ENCODE measurements around the gene BANP.

BANP gene

DNA sequence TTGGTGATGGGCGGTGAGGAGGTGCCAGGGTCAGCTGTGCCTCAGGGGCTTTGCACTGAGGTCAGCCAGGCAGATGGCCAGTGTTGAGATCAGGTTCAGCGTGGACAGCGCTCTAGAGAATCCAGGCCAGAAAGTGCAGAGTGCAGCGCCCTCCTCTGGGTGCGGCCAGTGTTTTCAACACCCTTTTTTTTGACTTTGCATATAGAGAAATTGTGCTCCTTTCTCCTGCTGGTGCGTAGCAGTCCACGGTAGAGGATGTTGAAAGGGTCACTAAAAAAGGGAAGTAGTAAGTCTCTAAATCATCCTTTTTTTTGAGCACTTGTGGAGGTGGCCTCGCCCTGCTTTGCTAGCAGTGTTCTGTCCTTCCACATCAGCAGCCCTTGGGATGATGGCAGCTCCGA, 53.9 kb downstream of the BANP start:
- H3K27ac ChIP-seq: no peak overlapping the region
- no peak for TF ChIP-seq ZFX (IDR thresholded peaks at IDR 0.05)
- TF ChIP-seq, protein P1, sequence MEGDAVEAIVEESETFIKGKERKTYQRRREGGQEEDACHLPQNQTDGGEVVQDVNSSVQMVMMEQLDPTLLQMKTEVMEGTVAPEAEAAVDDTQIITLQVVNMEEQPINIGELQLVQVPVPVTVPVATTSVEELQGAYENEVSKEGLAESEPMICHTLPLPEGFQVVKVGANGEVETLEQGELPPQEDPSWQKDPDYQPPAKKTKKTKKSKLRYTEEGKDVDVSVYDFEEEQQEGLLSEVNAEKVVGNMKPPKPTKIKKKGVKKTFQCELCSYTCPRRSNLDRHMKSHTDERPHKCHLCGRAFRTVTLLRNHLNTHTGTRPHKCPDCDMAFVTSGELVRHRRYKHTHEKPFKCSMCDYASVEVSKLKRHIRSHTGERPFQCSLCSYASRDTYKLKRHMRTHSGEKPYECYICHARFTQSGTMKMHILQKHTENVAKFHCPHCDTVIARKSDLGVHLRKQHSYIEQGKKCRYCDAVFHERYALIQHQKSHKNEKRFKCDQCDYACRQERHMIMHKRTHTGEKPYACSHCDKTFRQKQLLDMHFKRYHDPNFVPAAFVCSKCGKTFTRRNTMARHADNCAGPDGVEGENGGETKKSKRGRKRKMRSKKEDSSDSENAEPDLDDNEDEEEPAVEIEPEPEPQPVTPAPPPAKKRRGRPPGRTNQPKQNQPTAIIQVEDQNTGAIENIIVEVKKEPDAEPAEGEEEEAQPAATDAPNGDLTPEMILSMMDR (conservative IDR thresholded peaks at IDR 0.05): no peak

DNA sequence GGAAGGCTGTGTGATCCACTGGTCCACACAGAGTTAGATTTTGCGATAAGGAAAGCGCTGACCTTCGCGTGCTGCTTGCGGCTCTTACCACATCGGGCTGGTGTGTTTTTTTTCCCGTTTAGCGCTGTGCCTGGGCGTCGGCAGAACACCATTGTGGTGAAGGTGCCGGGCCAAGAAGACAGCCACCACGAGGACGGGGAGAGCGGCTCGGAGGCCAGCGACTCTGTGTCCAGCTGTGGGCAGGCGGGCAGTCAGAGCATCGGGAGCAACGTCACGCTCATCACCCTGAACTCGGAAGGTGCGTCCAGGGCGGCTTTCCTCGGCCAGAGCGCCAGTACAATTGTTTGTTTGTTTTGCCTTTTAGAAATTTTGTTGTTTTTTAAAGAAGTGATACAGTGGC, 54.7 kb downstream of the BANP start:
- TF ChIP-seq ZFX (IDR thresholded peaks at IDR 0.05): no peak
- TF ChIP-seq, protein P1 (conservative IDR thresholded peaks at IDR 0.05): no peak
- no peak overlapping the region for H3K27ac ChIP-seq

DNA sequence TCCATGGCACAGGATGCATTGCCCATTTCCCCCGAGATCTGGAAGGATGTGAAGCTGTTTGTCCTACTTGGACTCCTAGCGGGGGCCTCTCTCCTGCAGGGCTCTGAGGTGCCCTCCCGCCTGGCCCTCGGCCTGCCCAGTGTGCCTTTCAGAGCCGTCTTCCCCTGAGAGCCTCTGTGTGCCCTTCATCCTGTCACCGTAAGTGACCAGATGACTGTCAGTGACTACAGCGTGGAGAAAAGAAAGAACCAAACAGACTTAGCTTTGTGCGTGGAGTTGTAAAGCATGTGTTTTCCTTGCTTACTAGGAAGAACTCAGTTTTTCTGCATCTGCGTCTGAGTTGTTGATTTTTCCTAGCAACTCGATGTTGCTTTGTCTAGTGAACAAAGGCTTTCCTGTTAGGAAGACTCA, 56.1 kb downstream of the BANP start:
- no peak for TF ChIP-seq ZFX (IDR thresholded peaks at IDR 0.05)
- TF ChIP-seq, protein P1 (conservative IDR thresholded peaks at IDR 0.05): no peak
- no peak overlapping the region for H3K27ac ChIP-seq

DNA sequence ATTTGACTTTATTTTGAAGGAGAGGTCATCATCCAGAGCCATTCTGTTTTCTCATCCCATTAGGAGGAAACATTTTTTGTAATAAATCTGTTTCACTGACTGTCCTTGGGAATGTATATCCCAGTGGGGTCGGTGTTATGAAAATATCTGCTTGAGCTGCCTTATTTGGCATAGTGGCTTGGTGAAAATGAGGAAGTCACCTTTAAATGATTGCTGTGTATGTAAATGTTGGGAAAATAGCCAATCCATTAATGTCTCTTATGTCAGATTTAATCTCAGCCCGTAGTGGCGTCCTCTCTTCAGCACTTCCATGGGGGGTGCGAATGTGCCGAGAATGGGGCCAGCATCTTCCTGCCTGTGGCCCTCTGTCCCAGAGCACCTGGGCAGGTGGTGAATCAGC, 57.6 kb downstream of the BANP start:
- H3K27ac ChIP-seq: no peak overlapping the region
- TF ChIP-seq, protein P1 (conservative IDR thresholded peaks at IDR 0.05): no peak
- TF ChIP-seq ZFX (IDR thresholded peaks at IDR 0.05): no peak

DNA sequence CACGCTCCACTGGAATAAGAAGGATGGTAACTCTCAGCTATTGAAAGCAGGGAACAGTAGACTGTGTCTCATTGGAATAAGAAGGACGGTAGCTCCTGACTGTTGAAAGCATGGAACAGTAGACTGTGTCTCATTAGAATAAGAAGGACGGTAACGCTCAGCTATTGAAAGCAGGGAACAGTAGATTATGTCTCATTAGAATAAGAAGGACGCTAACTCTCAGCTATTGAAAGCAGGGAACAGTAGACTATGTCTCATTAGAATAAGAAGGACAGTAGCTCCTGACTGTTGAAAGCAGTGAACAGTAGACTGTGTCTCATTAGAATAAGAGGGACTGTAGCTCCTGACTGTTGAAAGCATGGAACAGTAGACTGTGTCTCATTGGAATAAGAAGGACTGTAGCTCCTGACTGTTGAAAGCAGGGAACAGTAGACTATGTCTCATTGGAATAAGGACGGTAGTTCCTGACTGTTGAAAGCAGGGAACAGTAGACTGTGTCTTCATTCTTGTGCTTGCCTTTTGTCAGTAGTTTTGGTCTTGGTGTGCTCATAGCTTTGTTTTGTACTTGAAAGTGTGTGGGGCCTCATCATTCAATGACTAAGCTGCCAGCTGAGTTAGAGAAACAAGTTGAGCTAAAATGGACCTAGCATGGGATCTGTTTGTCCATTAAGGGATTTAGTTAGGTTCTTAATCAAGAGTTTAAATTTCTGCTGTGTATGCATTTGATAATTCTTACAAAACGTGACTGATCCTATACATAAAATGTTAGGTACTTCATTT, 58.5 kb downstream of the BANP start:
- H3K27ac ChIP-seq: no peak overlapping the region
- TF ChIP-seq, protein P1 (conservative IDR thresholded peaks at IDR 0.05): no peak
- TF ChIP-seq ZFX (IDR thresholded peaks at IDR 0.05): no peak

DNA sequence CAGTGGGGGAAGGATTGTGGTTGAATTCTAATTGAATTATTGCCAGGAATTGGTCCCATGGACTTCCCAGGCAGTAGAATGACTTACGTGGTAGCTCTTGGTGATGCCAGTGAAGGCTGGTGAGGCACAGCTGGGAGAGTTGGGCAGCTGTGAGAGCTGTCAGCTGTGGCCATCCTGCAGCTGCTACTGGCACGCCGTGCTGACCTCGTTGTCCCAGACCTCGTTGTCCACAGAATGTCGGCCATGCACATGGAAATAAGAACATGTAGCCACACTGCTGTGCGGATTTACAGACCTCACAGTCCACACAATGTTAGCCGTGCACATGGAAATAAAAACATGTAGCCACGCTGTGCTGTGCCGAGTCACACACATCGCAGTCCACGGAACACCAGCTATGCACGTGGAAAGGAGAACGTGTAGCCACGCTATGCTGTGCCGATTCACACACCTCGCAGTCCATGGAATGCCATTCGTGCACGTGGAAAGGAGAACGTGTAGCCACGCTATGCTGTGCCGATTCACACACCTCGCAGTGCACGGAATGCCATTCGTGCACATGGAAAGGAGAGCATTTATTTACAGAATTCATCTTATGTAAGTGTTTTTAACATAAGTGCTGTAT, 59.2 kb downstream of the BANP start:
- H3K27ac ChIP-seq: no peak overlapping the region
- no peak for TF ChIP-seq ZFX (IDR thresholded peaks at IDR 0.05)
- TF ChIP-seq, protein P1 (conservative IDR thresholded peaks at IDR 0.05): no peak

DNA sequence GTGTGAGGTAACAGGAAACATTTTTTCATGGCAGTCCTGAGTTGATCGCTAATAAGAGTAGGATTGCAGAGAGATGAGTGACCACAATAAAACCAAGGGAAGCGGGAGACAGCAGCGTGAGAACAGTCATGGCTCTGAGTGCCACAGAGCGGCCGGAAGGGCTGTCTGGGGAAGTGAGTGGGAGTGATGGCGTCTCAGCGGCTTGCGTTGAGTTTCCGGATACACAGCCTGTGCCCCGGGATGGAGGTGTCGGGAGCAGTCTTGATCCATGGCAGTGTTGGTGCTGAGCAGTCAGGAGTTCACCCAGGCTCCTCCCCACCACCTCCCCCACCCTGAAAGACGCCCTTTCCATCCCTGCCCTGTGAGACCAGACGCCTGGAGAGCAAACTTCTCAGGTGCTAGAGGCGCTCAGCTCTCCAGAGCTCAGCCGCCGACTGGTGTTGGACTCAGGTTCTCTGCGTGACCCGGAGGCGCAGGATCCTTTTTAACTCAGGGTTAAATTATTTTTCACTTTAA, 59.8 kb downstream of the BANP start:
- no peak for TF ChIP-seq ZFX (IDR thresholded peaks at IDR 0.05)
- no peak overlapping the region for H3K27ac ChIP-seq

Data from C4-2B (cell line).